Ectodermal cell (in vitro differentiated cells): ENCODE measurements around the gene NPVF.

Experiments
- H3K27ac ChIP-seq: 2 replicates; pipeline ENCODE4 v1.7.0; 2013; ENCODE audit warnings: mild to moderate bottlenecking, low read depth, low read length; ENCODE audit not compliant: insufficient read depth, poor library complexity, severe bottlenecking
- H3K27me3 ChIP-seq: 2 replicates; pipeline ENCODE4 v1.7.0; 2013; ENCODE audit warnings: mild to moderate bottlenecking, low read length; ENCODE audit not compliant: insufficient read depth, control insufficient read depth, poor library complexity, severe bottlenecking
- H3K36me3 ChIP-seq: one replicate; pipeline ENCODE4 v1.7.0; 2013; ENCODE audit warnings: low read length; ENCODE audit not compliant: control insufficient read depth, insufficient read depth
- H3K4me1 ChIP-seq: one replicate; pipeline ENCODE4 v1.7.0; 2013; ENCODE audit warnings: low read length; ENCODE audit not compliant: control insufficient read depth, insufficient read depth
- H3K4me3 ChIP-seq: 2 replicates; pipeline ENCODE4 v1.7.0; 2013; ENCODE audit warnings: low read depth, low read length, control low read depth; ENCODE audit not compliant: insufficient read depth
- H3K9me3 ChIP-seq: 2 replicates; pipeline ENCODE4 v1.7.0; 2013; ENCODE audit warnings: mild to moderate bottlenecking, low read length, moderate library complexity; ENCODE audit not compliant: control insufficient read depth
- WGBS, 2 experiments: methylation state at CpG; one replicate each; pipeline ENCODE4 v1.1.7; 2013; ENCODE audit warnings: missing lambda C conversion rate in 2 of 2; 5-methylcytosine and 5-hydroxymethylcytosine counted together

The NPVF gene

DNA sequence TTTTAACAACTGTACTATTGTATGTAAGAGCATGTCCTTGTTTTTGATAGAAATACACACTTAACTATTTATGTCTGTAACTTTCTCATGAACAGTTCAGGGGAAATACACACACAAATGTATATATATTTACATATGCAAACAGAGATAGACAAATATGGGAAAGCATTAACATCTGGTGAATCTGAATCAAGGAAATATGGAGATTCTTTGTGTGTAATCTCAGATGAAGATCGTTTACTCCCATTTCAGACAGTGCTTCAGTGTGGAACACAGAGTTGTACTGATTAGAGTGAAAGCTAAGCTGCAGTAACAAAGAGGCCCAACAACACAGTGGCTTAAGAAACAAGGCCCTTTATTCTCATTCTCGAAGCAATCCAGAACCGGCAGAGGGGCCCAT is 26.3 kb upstream of the NPVF start:
- Histone ChIP-seq H3K27ac (no peak overlapping the region), H3K4me3 (no peak overlapping the region), H3K9me3 (no peaks in the 10 kb centered on the region), H3K4me1 (peaks cover 9% of the 10 kb centered on the region), H3K36me3 (no peaks in the 10 kb centered on the region), H3K27me3 (no peaks in the 10 kb centered on the region)
- whole genome bisulfite sequencing, 2 experiments = 97 to 99% methylated on average over 3 of the region's 3 CpGs

DNA sequence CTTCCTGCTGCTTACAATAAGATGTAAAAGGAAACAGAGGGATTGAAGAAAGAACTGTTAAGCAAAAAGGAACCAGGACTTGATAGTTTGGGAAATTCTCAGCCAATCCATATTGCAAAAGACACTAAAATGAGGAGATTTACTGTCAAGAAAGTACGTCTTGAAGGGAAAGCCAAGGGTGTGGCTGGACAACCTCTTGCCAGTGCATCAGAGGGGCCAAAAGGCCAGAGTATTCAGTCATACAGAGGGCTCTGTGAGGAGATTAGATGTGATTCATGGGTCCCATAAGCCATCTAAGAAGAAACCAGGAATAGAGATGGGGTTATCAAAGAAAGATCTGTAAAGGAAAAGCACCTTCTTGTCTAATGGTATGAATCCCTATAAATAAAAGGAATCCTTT is 25.4 kb upstream of the NPVF start:
- Histone ChIP-seq H3K36me3 (no peaks in the 10 kb centered on the region), H3K27me3 (no peaks in the 10 kb centered on the region), H3K4me1 (peaks cover 9% of the 10 kb centered on the region), H3K27ac (no peak overlapping the region), H3K9me3 (no peaks in the 10 kb centered on the region), H3K4me3 (no peak overlapping the region)
- WGBS, 2 experiments = 90 to 100% methylated on average over 1 of the region's 1 CpG

GRCh38 chr7:25250386-25250785 is 22.1 kb upstream of the NPVF start:
- WGBS, 2 experiments = 93 to 98% methylated on average over 2 to 3 of the region's 3 CpGs
- Histone ChIP-seq H3K4me1 (peaks cover under 1% of the 10 kb centered on the region), H3K4me3 (no peak overlapping the region), H3K36me3 (no peaks in the 10 kb centered on the region), H3K9me3 (no peaks in the 10 kb centered on the region), H3K27me3 (no peaks in the 10 kb centered on the region), H3K27ac (no peak overlapping the region)

DNA sequence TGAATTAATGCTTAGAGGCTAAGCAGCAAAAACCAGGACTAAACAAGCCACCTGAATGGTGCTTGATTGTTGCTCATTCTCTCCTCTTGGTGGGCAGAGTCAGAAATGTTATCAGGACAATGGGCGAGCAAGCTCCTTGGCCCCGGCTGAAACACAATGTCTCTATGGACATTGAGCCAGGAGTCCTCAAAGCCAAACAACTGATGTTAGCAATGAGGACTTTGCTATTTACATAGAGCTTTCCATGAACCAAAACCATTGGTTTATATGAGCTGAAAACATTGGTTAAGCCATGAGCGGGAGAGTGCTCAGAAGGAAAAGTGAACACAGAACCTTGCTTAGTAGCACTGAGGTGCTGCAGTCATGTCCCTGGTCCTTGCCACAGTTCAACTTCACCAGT is 21.5 kb upstream of the NPVF start:
- H3K9me3 ChIP-seq = no peaks in the 10 kb centered on the region
- H3K4me1 ChIP-seq = no peaks in the 10 kb centered on the region
- H3K4me3 ChIP-seq = no peak overlapping the region
- H3K27ac ChIP-seq = no peak overlapping the region
- H3K36me3 ChIP-seq = no peaks in the 10 kb centered on the region
- no peaks in the 10 kb centered on the region for H3K27me3 ChIP-seq
- 91 to 94% methylated on average over 3 of the region's 3 CpGs for WGBS, 2 experiments

GRCh38 chr7:25246306-25246705 is 18.0 kb upstream of the NPVF start:
- H3K4me3 ChIP-seq = no peak overlapping the region
- H3K27me3 ChIP-seq = no peaks in the 10 kb centered on the region
- no peak overlapping the region for H3K27ac ChIP-seq
- WGBS, 2 experiments = 94 to 100% methylated on average over 1 of the region's 1 CpG
- H3K36me3 ChIP-seq = no peaks in the 10 kb centered on the region
- H3K4me1 ChIP-seq = no peaks in the 10 kb centered on the region
- H3K9me3 ChIP-seq = no peaks in the 10 kb centered on the region

GRCh38 chr7:25244254-25245033 is 16.2 kb upstream of the NPVF start:
- H3K27me3 ChIP-seq = no peaks in the 10 kb centered on the region
- no peak overlapping the region for H3K27ac ChIP-seq
- H3K36me3 ChIP-seq = no peaks in the 10 kb centered on the region
- H3K4me3 ChIP-seq = no peak overlapping the region
- H3K4me1 ChIP-seq = no peaks in the 10 kb centered on the region
- WGBS, 2 experiments = 32 to 61% methylated on average over 2 to 3 of the region's 3 CpGs
- no peaks in the 10 kb centered on the region for H3K9me3 ChIP-seq

GRCh38 chr7:25242678-25243077 is 14.4 kb upstream of the NPVF start:
- no peak overlapping the region for H3K27ac ChIP-seq
- no peaks in the 10 kb centered on the region for H3K4me1 ChIP-seq
- H3K4me3 ChIP-seq = no peak overlapping the region
- no peaks in the 10 kb centered on the region for H3K27me3 ChIP-seq
- WGBS, 2 experiments = 100% methylated on average over 1 of the region's 1 CpG; no CpG with 5 or more reads in 1 of the 2 experiments
- H3K36me3 ChIP-seq = no peaks in the 10 kb centered on the region
- H3K9me3 ChIP-seq = no peaks in the 10 kb centered on the region

- Histone ChIP-seq H3K36me3 (no peaks in the 10 kb centered on the region), H3K27ac (no peak overlapping the region), H3K4me1 (no peaks in the 10 kb centered on the region), H3K9me3 (no peaks in the 10 kb centered on the region), H3K4me3 (no peak overlapping the region), H3K27me3 (no peaks in the 10 kb centered on the region)
Observed at GRCh38 chr7:25240896-25241295, 12.6 kb upstream of the NPVF start.

GRCh38 chr7:25240340-25240739 is 12.1 kb upstream of the NPVF start:
- no peak overlapping the region for H3K4me3 ChIP-seq
- 94% methylated on average over 10 of the region's 10 CpGs for WGBS, 2 experiments
- H3K36me3 ChIP-seq = no peaks in the 10 kb centered on the region
- H3K4me1 ChIP-seq = no peaks in the 10 kb centered on the region
- no peaks in the 10 kb centered on the region for H3K9me3 ChIP-seq
- no peak overlapping the region for H3K27ac ChIP-seq
- H3K27me3 ChIP-seq = no peaks in the 10 kb centered on the region

- H3K27me3 ChIP-seq = no peaks in the 10 kb centered on the region
Observed at GRCh38 chr7:25239888-25240287, 11.6 kb upstream of the NPVF start.

More at GRCh38 chr7:25239888-25240287, 11.6 kb upstream of the NPVF start:
- WGBS, 2 experiments = 89 to 93% methylated on average over 3 of the region's 3 CpGs
- Histone ChIP-seq H3K4me1 (no peaks in the 10 kb centered on the region), H3K36me3 (no peaks in the 10 kb centered on the region), H3K4me3 (no peak overlapping the region), H3K9me3 (no peaks in the 10 kb centered on the region), H3K27ac (no peak overlapping the region)
